GM19324 (cell line): ENCODE data around the gene KLK12.

Source experiments
- ATAC-seq: cut with Tn5 transposase; IDR thresholded peaks from one replicate; pipeline ENCODE4 v1.9.1; 2021; ENCODE audit warnings: mild to moderate bottlenecking, moderate library complexity; ENCODE audit not compliant: unreplicated experiment, low FRiP score

The KLK12 gene

GRCh38 chr19:51034704-51035103 lies at the start of gene KLK12:
TSS of gene KLK12 (minus strand) at chr19:51035002. CDS start at chr19:51034621, 381 bp downstream.
- no peak for ATAC-seq

- no peak for ATAC-seq
These were observed 49.7 kb upstream of the KLK12 start for GRCh38 chr19:51084505-51084904.

GRCh38 chr19:51083783-51084182 lies 49.0 kb upstream of the KLK12 start:
- no peak for ATAC-seq

- ATAC-seq, result no peak
These were observed 48.4 kb upstream of the KLK12 start for GRCh38 chr19:51083181-51083580.

- ATAC-seq, result no peak
These were observed 47.8 kb upstream of the KLK12 start, which contains the start of gene KLK14 for GRCh38 chr19:51082611-51083010. TSS of gene KLK14 (minus strand) at chr19:51082887. CDS start at chr19:51082614, 273 bp downstream.

GRCh38 chr19:51081476-51081875 lies 46.7 kb upstream of the KLK12 start:
- no peak for ATAC-seq

GRCh38 chr19:51079481-51080110 lies 44.8 kb upstream of the KLK12 start:
- ATAC-seq, result no peak

- ATAC-seq, result no peak
These were observed 43.9 kb upstream of the KLK12 start for GRCh38 chr19:51078731-51079130.

- ATAC-seq, result no peak
These were observed 43.3 kb upstream of the KLK12 start for GRCh38 chr19:51078104-51078503.

- no peak for ATAC-seq
These were observed 41.9 kb upstream of the KLK12 start for GRCh38 chr19:51076631-51077213.

- ATAC-seq, result no peak
These were observed 41.2 kb upstream of the KLK12 start for GRCh38 chr19:51075998-51076397.

GRCh38 chr19:51071095-51071405 lies 36.2 kb upstream of the KLK12 start:
- ATAC-seq, result no peak

GRCh38 chr19:51070334-51071094 lies 35.7 kb upstream of the KLK12 start:
- no peak for ATAC-seq

- ATAC-seq, result no peak
These were observed 31.8 kb upstream of the KLK12 start for GRCh38 chr19:51066393-51067186.

GRCh38 chr19:51065221-51065960 lies 30.6 kb upstream of the KLK12 start:
- ATAC-seq, result no peak

- no peak for ATAC-seq
These were observed 29.9 kb upstream of the KLK12 start, which contains the start of gene KLK13 for GRCh38 chr19:51064534-51065220. TSS of gene KLK13 (minus strand) at chr19:51065092. CDS start at chr19:51065067, 25 bp downstream.

- no peak for ATAC-seq
These were observed 28.9 kb upstream of the KLK12 start for GRCh38 chr19:51063664-51064063.

GRCh38 chr19:51060973-51061372 lies 26.2 kb upstream of the KLK12 start:
- ATAC-seq, result no peak

- no peak for ATAC-seq
These were observed 25.5 kb upstream of the KLK12 start for GRCh38 chr19:51060336-51060735.

GRCh38 chr19:51059715-51060114 lies 24.9 kb upstream of the KLK12 start:
- no peak for ATAC-seq
